OCI-LY7 (cell line): ENCODE data around the gene GCNT2. TPM values are rescaled to one million over a fixed set of nuclear protein-coding genes. Genes with fewer than 3 reads are reported as not detected.

Experiments used
- BruUV-seq: library from RNA; stranded (reverse); fragments of 400-500 nt; replicated peaks from 2 replicates; lab custom pipeline; 2021; lab: Mats Ljungman, UMichigan
- CTCF ChIA-PET: fragments of 300-600 bp; sonication (Branson Sonifier 250); formaldehyde crosslinking; loops from one replicate; lab custom pipeline; 2022; ENCODE audit warnings: antibody characterized with exemption; ENCODE audit not compliant: unreplicated experiment; lab: Charles Lee
- POLR2A ChIA-PET: fragments of 300-600 bp; sonication (Branson Sonifier 250); formaldehyde crosslinking; loops from one replicate; lab custom pipeline; 2022; ENCODE audit warnings: antibody characterized with exemption; lab: Charles Lee
- DNase-seq: peaks from one replicate; pipeline ENCODE4 v3.0.0-alpha.2; 2015; ENCODE audit warnings: low spot score
- H2AFZ ChIP-seq: fragments of 200-600 bp; sonication (generic), shearing (Covaris generic); 2 replicates; pipeline ENCODE4 v1.6.1; 2014; ENCODE audit warnings: mild to moderate bottlenecking, antibody characterized with exemption, low read length, moderate library complexity
- H3K27ac ChIP-seq: fragments of 200-600 bp; sonication (generic); 2 replicates; pipeline ENCODE4 v1.5.1; 2014; ENCODE audit warnings: mixed run types, low read depth, mild to moderate bottlenecking, moderate library complexity, low read length, inconsistent platforms; ENCODE audit not compliant: poor library complexity, severe bottlenecking
- H3K36me3 ChIP-seq: fragments of 200-600 bp; sonication (generic); 2 replicates; pipeline ENCODE4 v1.6.1; 2014; ENCODE audit warnings: mild to moderate bottlenecking, antibody characterized with exemption, low read length, moderate library complexity, mixed read lengths; ENCODE audit not compliant: insufficient read depth
- H3K4me1 ChIP-seq: fragments of 200-600 bp; sonication (generic); 2 replicates; pipeline ENCODE4 v1.5.1; 2014; ENCODE audit warnings: mild to moderate bottlenecking, low read length; ENCODE audit not compliant: insufficient read depth, poor library complexity, severe bottlenecking
- H3K4me2 ChIP-seq: fragments of 200-600 bp; sonication (generic); 2 replicates; pipeline ENCODE4 v1.6.1; 2014; ENCODE audit warnings: mild to moderate bottlenecking, low read length
- H3K4me3 ChIP-seq: fragments of 200-600 bp; sonication (generic); 2 replicates; pipeline ENCODE4 v1.5.1; 2014; ENCODE audit warnings: mild to moderate bottlenecking, low read depth, low read length; ENCODE audit not compliant: poor library complexity, severe bottlenecking
- H3K79me2 ChIP-seq: fragments of 200-600 bp; sonication (generic); 2 replicates; pipeline ENCODE4 v1.6.1; 2016; ENCODE audit warnings: low read depth, mild to moderate bottlenecking, low read length, moderate library complexity, mixed read lengths; ENCODE audit not compliant: insufficient read depth
- H3K9me2 ChIP-seq: fragments of 200-600 bp; sonication (generic); 2 replicates; pipeline ENCODE4 v1.6.1; 2016; ENCODE audit warnings: mild to moderate bottlenecking, low read length, mixed read lengths; ENCODE audit not compliant: insufficient read depth
- H3K9me3 ChIP-seq: fragments of 200-600 bp; sonication (generic); 2 replicates; pipeline ENCODE4 v1.6.1; 2014; ENCODE audit warnings: mild to moderate bottlenecking, mixed run types, low read length, mixed read lengths
- H4K20me1 ChIP-seq: fragments of 200-600 bp; sonication (generic); 2 replicates; pipeline ENCODE4 v1.6.1; 2014; ENCODE audit warnings: mild to moderate bottlenecking, antibody characterized with exemption, low read length, moderate library complexity, mixed read lengths; ENCODE audit not compliant: insufficient read depth
- EZH2phosphoT487 ChIP-seq: fragments of 200-600 bp; sonication (generic); IDR thresholded peaks from 2 replicates; pipeline ENCODE4 v1.6.1; 2018; ENCODE audit warnings: low read depth, borderline replicate concordance, mild to moderate bottlenecking, mixed run types, antibody characterized with exemption, low read length, moderate library complexity, mixed read lengths
- intact Hi-C: fragments of 100-400 bp; cut with micrococcal nuclease; formaldehyde crosslinking; loops from one replicate; pipeline ENCODE4 v1.10.0; 2022; ENCODE audit not compliant: unreplicated experiment
- total RNA-seq, 2 experiments: library from RNA; depleted of rRNA in 1 of 2; stranded (reverse); fragments of >200 nt in 1 of 2; shearing (Covaris generic) in 1 of 2; gene quantifications; 2 replicates each; pipeline ENCODE4 v1.2.3, GENCODE V29; 2014 to 2022
- TF ChIP-seq, protein P1 (sequence below): fragments of 200-600 bp; sonication (generic); conservative IDR thresholded peaks from 2 replicates; pipeline ENCODE4 v1.5.1; 2014; ENCODE audit warnings: mild to moderate bottlenecking, antibody characterized with exemption, low read length, moderate library complexity, mixed read lengths

Gene GCNT2
- total RNA-seq, 2 experiments from 2014 or later: 17.4 to 25.2 TPM

DNA sequence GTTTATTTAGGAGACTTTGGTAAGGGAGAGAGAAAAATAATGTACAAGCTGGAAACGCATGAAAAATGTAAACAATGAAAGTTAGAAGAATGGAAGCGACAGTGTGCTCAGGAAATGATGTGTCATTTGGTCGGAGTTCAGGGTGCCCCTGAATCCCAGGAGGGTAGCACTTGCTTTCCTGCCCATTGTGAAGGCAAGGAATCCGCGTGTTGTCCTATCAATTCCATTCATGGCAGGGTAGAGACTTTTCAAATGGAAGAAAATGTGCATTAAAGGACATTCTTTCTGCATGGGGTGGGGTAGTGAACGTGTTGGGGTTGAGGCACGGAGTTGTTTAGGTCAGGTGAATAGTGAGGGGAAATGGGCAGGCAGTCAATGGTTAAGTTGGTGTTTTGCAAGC is 33.7 kb downstream of the GCNT2 start:
- H3K4me2 ChIP-seq: no peak overlapping the region
- POLR2A ChIA-PET: interaction anchor here (0.7 to 1.6 kb wide), 4 partner anchors 8 to 26 kb away, joined by 3 read pairs; no protein-coding TSS in a partner anchor
- DNase-seq: no peak
- no peaks in the 10 kb centered on the region for H3K9me3 ChIP-seq
- H3K4me3 ChIP-seq: no peak overlapping the region
- H3K27ac ChIP-seq: no peak overlapping the region
- BruUV-seq: no TSS peak
- CTCF ChIA-PET: no interaction called here
- H3K79me2 ChIP-seq: peaks cover 55% of the 10 kb centered on the region; the same call in 1 of the 2 replicates
- intact Hi-C loops: no loop called here
- H3K4me1 ChIP-seq: peaks cover 14% of the 10 kb centered on the region
- no peak for TF ChIP-seq EZH2phosphoT487
- TF ChIP-seq, protein P1, sequence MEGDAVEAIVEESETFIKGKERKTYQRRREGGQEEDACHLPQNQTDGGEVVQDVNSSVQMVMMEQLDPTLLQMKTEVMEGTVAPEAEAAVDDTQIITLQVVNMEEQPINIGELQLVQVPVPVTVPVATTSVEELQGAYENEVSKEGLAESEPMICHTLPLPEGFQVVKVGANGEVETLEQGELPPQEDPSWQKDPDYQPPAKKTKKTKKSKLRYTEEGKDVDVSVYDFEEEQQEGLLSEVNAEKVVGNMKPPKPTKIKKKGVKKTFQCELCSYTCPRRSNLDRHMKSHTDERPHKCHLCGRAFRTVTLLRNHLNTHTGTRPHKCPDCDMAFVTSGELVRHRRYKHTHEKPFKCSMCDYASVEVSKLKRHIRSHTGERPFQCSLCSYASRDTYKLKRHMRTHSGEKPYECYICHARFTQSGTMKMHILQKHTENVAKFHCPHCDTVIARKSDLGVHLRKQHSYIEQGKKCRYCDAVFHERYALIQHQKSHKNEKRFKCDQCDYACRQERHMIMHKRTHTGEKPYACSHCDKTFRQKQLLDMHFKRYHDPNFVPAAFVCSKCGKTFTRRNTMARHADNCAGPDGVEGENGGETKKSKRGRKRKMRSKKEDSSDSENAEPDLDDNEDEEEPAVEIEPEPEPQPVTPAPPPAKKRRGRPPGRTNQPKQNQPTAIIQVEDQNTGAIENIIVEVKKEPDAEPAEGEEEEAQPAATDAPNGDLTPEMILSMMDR: no peak
- H2AFZ ChIP-seq: no peak overlapping the region
- no peaks in the 10 kb centered on the region for H3K9me2 ChIP-seq
- peaks cover 9% of the 10 kb centered on the region; the same call in 1 of the 2 replicates for H4K20me1 ChIP-seq
- H3K36me3 ChIP-seq: peaks cover 41% of the 10 kb centered on the region

DNA sequence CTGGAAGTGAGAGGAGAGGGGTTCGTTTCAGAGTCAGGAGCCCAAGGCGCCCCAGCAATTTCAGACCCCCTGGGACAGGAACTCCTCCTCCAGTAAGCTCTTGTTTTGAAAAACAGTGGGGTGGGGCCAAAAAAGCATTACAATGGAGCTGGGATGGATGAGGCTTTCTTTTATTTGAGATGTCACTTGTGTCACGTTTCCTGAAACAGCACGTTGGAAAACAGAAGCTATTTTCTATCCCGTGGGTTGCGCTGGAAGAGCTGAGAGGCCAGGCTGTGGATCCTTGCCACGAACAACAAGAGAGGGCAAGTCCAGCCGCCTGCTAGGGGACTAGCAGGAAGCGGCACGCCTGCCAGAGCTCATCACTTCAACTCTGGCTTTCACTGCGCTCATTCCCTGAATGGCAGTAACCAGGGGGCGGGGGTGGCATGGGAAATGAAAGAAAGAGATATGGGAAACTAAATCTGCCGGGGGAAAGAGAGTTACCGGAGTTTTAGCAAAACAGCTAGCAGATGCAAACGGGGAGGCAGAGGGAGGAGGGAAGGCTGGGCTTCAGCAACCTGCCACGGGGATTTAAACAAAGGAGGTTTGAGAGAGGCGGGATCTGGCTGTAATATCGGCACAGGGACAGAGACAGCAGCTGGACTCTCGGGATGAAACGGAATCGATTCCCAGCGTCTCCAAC is 34.6 kb downstream of the GCNT2 start:
- no peak overlapping the region for H3K27ac ChIP-seq
- H3K4me1 ChIP-seq: peaks cover 14% of the 10 kb centered on the region
- ChIA-PET POLR2A (interaction anchor here (0.9 to 1.6 kb wide), 4 partner anchors 9 to 76 kb away, joined by 3 to 4 read pairs (median 3); no protein-coding TSS in a partner anchor), CTCF (no interaction called here)
- H3K79me2 ChIP-seq: peaks cover 46% of the 10 kb centered on the region; the same call in 1 of the 2 replicates
- DNase-seq: no peak
- no peak overlapping the region for H3K4me2 ChIP-seq
- BruUV-seq: no TSS peak
- intact Hi-C loops: no loop called here
- peaks cover 35% of the 10 kb centered on the region for H3K36me3 ChIP-seq
- no peak for TF ChIP-seq EZH2phosphoT487
- TF ChIP-seq, protein P1: no peak
- no peaks in the 10 kb centered on the region for H3K9me3 ChIP-seq
- H2AFZ ChIP-seq: no peak overlapping the region
- peaks cover 9% of the 10 kb centered on the region; the same call in 1 of the 2 replicates for H4K20me1 ChIP-seq
- no peaks in the 10 kb centered on the region for H3K9me2 ChIP-seq
- H3K4me3 ChIP-seq: no peak overlapping the region

DNA sequence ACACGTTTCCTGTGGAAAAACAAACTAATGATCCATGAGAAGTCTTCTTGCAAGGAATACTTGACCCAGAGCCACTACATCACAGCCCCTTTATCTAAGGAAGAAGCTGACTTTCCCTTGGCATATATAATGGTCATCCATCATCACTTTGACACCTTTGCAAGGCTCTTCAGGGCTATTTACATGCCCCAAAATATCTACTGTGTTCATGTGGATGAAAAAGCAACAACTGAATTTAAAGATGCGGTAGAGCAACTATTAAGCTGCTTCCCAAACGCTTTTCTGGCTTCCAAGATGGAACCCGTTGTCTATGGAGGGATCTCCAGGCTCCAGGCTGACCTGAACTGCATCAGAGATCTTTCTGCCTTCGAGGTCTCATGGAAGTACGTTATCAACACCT is 35.4 kb downstream of the GCNT2 start:
- intact Hi-C loops: no loop called here
- Histone ChIP-seq H3K27ac (no peak overlapping the region), H4K20me1 (peaks cover 9% of the 10 kb centered on the region; the same call in 1 of the 2 replicates), H3K4me2 (no peak overlapping the region), H3K4me1 (peaks cover 17% of the 10 kb centered on the region), H3K36me3 (peaks cover 32% of the 10 kb centered on the region), H3K9me3 (no peaks in the 10 kb centered on the region), H3K4me3 (no peak overlapping the region), H3K79me2 (peaks cover 38% of the 10 kb centered on the region; the same call in 1 of the 2 replicates), H2AFZ (no peak overlapping the region), H3K9me2 (no peaks in the 10 kb centered on the region)
- POLR2A ChIA-PET: interaction anchor here (1.1 to 1.6 kb wide), 4 partner anchors 9 to 75 kb away, joined by 3 to 4 read pairs (median 3); no protein-coding TSS in a partner anchor
- CTCF ChIA-PET: no interaction called here
- no peak for DNase-seq
- BruUV-seq: no TSS peak
- TF ChIP-seq EZH2phosphoT487: no peak
